LNCaP clone FGC (cell line): ENCODE measurements around the gene NLN.
"Not testable (repeated sequence)": the region's sequence is repeated elsewhere in the genome, so short reads cannot be mapped to it uniquely, and the experiment has no call there.

Experiments used
- DNase-seq: peaks from one replicate; pipeline ENCODE4 v3.0.0-alpha.2; 2011; ENCODE audit warnings: low read depth
- H3K4me3 ChIP-seq: 2 replicates; pipeline ENCODE4 v1.5.1; 2011; ENCODE audit warnings: mild to moderate bottlenecking, low read depth, low read length, control low read depth
- CTCF ChIP-seq: IDR thresholded peaks from 2 replicates; pipeline ENCODE4 v1.5.1; 2012; ENCODE audit warnings: mild to moderate bottlenecking; ENCODE audit not compliant: control insufficient read depth, insufficient read depth; ENCODE audit errors: extremely low read depth

NLN gene

DNA sequence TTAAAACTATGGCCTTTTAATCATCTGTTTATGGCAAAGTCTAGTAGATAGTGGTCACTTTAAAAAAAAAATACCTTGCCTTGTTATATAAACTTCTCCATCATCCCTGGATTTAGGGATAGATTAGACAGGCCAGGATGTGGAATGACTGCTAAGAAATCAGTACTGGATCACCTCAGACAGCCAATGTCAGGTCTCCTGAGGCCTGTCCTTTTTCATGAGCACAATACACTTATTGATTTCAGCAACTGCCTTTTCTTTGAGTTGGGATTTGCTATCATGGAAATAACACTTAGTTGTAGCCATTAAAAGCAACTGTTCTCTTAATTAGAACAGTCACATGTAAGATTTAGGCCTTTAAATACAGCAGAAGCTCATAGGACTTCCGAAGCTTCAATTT lies 77.9 kb downstream of the NLN start:
- no peak for DNase-seq
- no peak for TF ChIP-seq CTCF
- H3K4me3 ChIP-seq = no peak overlapping the region

DNA sequence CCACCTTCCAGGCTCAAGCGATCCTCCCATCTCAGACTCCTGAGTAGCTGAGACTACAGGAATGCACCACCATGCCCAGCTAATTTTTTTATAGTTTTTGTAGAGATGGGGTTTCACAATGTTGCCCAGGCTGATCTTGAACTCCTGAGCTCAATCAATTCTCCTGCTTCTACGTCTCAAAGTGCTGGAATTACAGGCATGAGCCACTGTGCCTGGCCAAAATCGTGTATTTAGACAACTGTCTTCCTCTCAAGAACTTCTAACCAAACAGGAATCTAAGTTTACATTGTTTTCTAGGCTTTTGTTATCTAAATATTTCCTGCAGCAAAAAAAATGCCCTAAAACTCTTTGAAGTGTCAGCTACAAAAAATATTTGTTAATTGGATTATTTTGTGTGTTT lies 78.8 kb downstream of the NLN start:
- no peak for DNase-seq

DNA sequence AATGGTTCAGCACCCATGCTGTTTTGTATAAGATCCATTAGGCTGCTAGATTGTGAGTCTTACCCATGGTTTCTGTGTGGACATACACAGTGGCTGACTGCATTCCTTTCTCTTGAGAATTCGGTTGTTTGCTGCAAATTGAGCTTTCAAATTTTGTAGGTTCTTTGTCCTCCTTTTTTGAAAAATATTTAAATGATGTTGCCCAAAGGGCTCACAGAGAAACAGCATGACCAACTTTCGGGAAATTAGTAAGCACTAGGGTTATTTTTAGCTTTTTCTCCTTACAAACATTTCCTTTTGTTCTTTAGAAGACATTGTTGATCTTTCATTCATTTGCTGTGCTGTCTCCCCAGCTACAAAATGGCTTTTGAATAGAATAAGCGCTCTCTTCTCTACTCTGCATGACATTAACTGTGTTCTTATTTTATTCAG lies 79.4 kb downstream of the NLN start:
- DNase-seq = no peak
- no peak for TF ChIP-seq CTCF

More for the DNA sequence above, 78.8 kb downstream of the NLN start:
- no peak for TF ChIP-seq CTCF
- no peak overlapping the region for H3K4me3 ChIP-seq

GRCh38 chr5:65802080-65802479 lies 80.1 kb downstream of the NLN start:
- no peak for TF ChIP-seq CTCF
- no peak for DNase-seq
- H3K4me3 ChIP-seq = no peak overlapping the region

More for the DNA sequence above, 79.4 kb downstream of the NLN start:
- H3K4me3 ChIP-seq = no peak overlapping the region

GRCh38 chr5:65802820-65803219 lies 80.8 kb downstream of the NLN start:
- no peak for TF ChIP-seq CTCF
- H3K4me3 ChIP-seq = no peak overlapping the region
- no peak for DNase-seq

DNA sequence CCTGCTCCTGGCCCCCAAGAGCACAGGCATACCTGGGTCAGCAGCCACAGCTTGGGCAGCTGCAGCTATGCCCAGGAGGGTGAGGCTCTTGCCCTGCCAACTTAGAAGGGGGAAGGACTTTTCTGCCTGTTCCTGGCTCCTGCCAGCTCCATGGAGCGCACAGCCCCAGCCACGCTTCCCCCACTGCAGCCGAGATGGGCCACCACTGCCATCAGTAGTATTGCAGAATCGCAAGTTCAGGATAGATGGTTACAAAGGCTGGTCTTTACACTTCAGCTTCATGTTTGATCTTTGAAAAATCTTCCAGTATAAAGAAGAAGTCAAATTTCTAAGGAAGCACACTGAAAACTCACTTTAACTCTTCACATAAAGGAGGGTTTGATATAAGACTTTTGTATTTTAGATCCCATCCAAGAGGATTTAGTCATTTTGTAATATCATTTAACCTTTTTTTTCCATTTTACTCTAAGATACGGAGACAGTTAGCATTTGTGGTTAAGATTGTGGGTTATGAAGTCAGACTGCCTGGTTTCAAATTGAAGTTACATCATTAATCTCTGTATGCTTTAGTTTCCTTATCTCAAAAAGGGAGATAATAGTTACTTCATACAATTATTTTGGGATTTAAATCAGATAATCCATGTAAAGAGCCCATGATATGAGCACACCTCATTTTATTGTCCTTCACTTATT lies 81.8 kb downstream of the NLN start:
- TF ChIP-seq CTCF = no peak
- H3K4me3 ChIP-seq = no peak overlapping the region
- no peak for DNase-seq

- no peak for DNase-seq
- TF ChIP-seq CTCF = no peak
- no peak overlapping the region for H3K4me3 ChIP-seq
Observed at GRCh38 chr5:65805089-65805488, 83.1 kb downstream of the NLN start.

- not testable (repeated sequence) for H3K4me3 ChIP-seq, DNase-seq
Observed at GRCh38 chr5:65807494-65807893, 85.5 kb downstream of the NLN start.
